Measurements from ENCODE around the gene MPV17L2. TPM values are rescaled to one million over a fixed set of nuclear protein-coding genes. Genes with fewer than 3 reads are reported as not detected.

The MPV17L2 gene
- total and polyA plus RNA-seq, 4 donors = 3.6 to 28.0 (median 14.1) TPM

DNA sequence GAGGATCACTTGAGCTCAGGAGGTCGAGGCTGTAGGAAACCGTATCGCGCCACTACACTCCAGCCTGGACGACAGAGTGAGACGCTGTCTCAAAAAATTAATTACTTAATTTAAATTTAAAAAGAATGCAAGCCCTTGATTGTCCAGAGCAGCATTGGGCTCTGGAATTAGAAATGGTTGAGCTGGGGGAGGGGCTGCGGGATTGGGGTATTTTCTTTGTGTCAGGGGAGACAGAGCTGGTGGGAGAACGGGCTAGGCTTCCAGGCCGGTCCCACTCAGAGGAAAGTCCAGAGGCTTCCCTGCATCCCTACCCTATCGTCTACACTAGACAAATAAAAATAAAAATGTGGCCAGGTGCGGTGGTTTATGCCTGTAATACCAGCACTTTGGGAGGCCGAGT is 13.0 kb downstream of the MPV17L2 start:
- Histone ChIP-seq H3K9me3 (ENCODE audit: control insufficient read depth in 4 of 4, low read length in 3 of 4) (no peaks in the 10 kb centered on the region), H3K36me3 (ENCODE audit: control insufficient read depth in 4 of 4, insufficient read depth in 3 of 4, low read depth in 1 of 4, low read length in 3 of 4) (no peaks in the 10 kb centered on the region), H3K9ac (ENCODE audit: low read depth in 1 of 2, low read length in 2 of 2) (no peak overlapping the region), H3K4me1 (ENCODE audit: control insufficient read depth in 4 of 4, insufficient read depth in 4 of 4, low read length in 3 of 4) (peaks cover 7 to 20% (median 13%) of the 10 kb centered on the region in 4 donors), H3K4me3 (ENCODE audit: low read depth in 1 of 3, low read length in 3 of 3) (no peak overlapping the region), H3K27ac (ENCODE audit: low read depth in 1 of 2, low read length in 2 of 2) (peak overlapping the region; percentile 81 to 89), H3K27me3 (ENCODE audit: control insufficient read depth in 4 of 4, insufficient read depth in 4 of 4, low read length in 3 of 4) (no peaks in the 10 kb centered on the region)
- WGBS = 92% methylated on average over 12 of the region's 12 CpGs
- TF ChIP-seq FOXA2 (IDR thresholded peaks at IDR 0.05) = no peak
- no peak for TF ChIP-seq FOXA1 (IDR thresholded peaks at IDR 0.05)
- no peak for TF ChIP-seq CTCF (IDR thresholded peaks at IDR 0.05; ENCODE audit: low read depth, low read length, missing input control)
- TF ChIP-seq HNF4A (conservative IDR thresholded peaks at IDR 0.05) = no peak
- TF ChIP-seq, protein P1, sequence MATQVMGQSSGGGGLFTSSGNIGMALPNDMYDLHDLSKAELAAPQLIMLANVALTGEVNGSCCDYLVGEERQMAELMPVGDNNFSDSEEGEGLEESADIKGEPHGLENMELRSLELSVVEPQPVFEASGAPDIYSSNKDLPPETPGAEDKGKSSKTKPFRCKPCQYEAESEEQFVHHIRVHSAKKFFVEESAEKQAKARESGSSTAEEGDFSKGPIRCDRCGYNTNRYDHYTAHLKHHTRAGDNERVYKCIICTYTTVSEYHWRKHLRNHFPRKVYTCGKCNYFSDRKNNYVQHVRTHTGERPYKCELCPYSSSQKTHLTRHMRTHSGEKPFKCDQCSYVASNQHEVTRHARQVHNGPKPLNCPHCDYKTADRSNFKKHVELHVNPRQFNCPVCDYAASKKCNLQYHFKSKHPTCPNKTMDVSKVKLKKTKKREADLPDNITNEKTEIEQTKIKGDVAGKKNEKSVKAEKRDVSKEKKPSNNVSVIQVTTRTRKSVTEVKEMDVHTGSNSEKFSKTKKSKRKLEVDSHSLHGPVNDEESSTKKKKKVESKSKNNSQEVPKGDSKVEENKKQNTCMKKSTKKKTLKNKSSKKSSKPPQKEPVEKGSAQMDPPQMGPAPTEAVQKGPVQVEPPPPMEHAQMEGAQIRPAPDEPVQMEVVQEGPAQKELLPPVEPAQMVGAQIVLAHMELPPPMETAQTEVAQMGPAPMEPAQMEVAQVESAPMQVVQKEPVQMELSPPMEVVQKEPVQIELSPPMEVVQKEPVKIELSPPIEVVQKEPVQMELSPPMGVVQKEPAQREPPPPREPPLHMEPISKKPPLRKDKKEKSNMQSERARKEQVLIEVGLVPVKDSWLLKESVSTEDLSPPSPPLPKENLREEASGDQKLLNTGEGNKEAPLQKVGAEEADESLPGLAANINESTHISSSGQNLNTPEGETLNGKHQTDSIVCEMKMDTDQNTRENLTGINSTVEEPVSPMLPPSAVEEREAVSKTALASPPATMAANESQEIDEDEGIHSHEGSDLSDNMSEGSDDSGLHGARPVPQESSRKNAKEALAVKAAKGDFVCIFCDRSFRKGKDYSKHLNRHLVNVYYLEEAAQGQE (IDR thresholded peaks at IDR 0.05) = no peak
- TF ChIP-seq MAX (IDR thresholded peaks at IDR 0.05) = no peak
- TF ChIP-seq EGR1 (IDR thresholded peaks at IDR 0.05; ENCODE audit: low read depth in 2 of 2) = no peak
- no peak for TF ChIP-seq SP1 (IDR thresholded peaks at IDR 0.05)
- TF ChIP-seq RXRA (IDR thresholded peaks at IDR 0.05) = no peak
- TF ChIP-seq GABPA (IDR thresholded peaks at IDR 0.05 in 1 of 2, conservative IDR thresholded peaks at IDR 0.05 in 1 of 2) = no peak
- TF ChIP-seq TAF1 (conservative IDR thresholded peaks at IDR 0.05) = no peak
- no peak for DNase-seq (ENCODE audit: low spot score)

- Histone ChIP-seq H3K27me3 (ENCODE audit: control insufficient read depth in 4 of 4, insufficient read depth in 4 of 4, low read length in 3 of 4) (no peaks in the 10 kb centered on the region), H3K9me3 (ENCODE audit: control insufficient read depth in 4 of 4, low read length in 3 of 4) (no peaks in the 10 kb centered on the region), H3K4me3 (ENCODE audit: low read depth in 1 of 3, low read length in 3 of 3) (no peak overlapping the region), H3K27ac (ENCODE audit: low read depth in 1 of 2, low read length in 2 of 2) (peak overlapping the region in 1 of 2 donors; percentile 28), H3K9ac (ENCODE audit: low read depth in 1 of 2, low read length in 2 of 2) (no peak overlapping the region), H3K4me1 (ENCODE audit: control insufficient read depth in 4 of 4, insufficient read depth in 4 of 4, low read length in 3 of 4) (peaks cover 1 to 11% (median 7%) of the 10 kb centered on the region in 4 donors), H3K36me3 (ENCODE audit: control insufficient read depth in 4 of 4, insufficient read depth in 3 of 4, low read depth in 1 of 4, low read length in 3 of 4) (no peaks in the 10 kb centered on the region)
- DNase-seq (ENCODE audit: low spot score) = peak; percentile 48
- 20% methylated on average over 32 of the region's 32 CpGs for WGBS
- no peak for TF ChIP-seq YY1 (IDR thresholded peaks at IDR 0.05)
- peak; percentile 30 for TF ChIP-seq CTCF (IDR thresholded peaks at IDR 0.05; ENCODE audit: low read depth, low read length, missing input control)
- peak; percentile 29 to 38 for TF ChIP-seq RXRA (IDR thresholded peaks at IDR 0.05)
- no peak for TF ChIP-seq MAX (IDR thresholded peaks at IDR 0.05)
- TF ChIP-seq GABPA (IDR thresholded peaks at IDR 0.05 in 1 of 2, conservative IDR thresholded peaks at IDR 0.05 in 1 of 2) = no peak
- peak; percentile 66 for TF ChIP-seq NR2F2 (IDR thresholded peaks at IDR 0.05)
- TF ChIP-seq, protein P2, sequence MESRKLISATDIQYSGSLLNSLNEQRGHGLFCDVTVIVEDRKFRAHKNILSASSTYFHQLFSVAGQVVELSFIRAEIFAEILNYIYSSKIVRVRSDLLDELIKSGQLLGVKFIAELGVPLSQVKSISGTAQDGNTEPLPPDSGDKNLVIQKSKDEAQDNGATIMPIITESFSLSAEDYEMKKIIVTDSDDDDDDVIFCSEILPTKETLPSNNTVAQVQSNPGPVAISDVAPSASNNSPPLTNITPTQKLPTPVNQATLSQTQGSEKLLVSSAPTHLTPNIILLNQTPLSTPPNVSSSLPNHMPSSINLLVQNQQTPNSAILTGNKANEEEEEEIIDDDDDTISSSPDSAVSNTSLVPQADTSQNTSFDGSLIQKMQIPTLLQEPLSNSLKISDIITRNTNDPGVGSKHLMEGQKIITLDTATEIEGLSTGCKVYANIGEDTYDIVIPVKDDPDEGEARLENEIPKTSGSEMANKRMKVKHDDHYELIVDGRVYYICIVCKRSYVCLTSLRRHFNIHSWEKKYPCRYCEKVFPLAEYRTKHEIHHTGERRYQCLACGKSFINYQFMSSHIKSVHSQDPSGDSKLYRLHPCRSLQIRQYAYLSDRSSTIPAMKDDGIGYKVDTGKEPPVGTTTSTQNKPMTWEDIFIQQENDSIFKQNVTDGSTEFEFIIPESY (IDR thresholded peaks at IDR 0.05) = no peak
- no peak for TF ChIP-seq EGR1 (IDR thresholded peaks at IDR 0.05; ENCODE audit: low read depth in 2 of 2)
- TF ChIP-seq FOXA1 (IDR thresholded peaks at IDR 0.05) = no peak
- TF ChIP-seq HNF4G (IDR thresholded peaks at IDR 0.05) = no peak
- TF ChIP-seq RAD21 (IDR thresholded peaks at IDR 0.05) = peak; percentile 59 to 75
- TF ChIP-seq JUND (IDR thresholded peaks at IDR 0.05) = no peak
- no peak for TF ChIP-seq FOXA2 (IDR thresholded peaks at IDR 0.05)
- TF ChIP-seq SP1 (IDR thresholded peaks at IDR 0.05) = peak; percentile 38
- no peak for TF ChIP-seq HNF4A (conservative IDR thresholded peaks at IDR 0.05)
- TF ChIP-seq, protein P3, sequence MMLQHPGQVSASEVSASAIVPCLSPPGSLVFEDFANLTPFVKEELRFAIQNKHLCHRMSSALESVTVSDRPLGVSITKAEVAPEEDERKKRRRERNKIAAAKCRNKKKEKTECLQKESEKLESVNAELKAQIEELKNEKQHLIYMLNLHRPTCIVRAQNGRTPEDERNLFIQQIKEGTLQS (IDR thresholded peaks at IDR 0.05) = no peak
These were observed 15.3 kb downstream of the MPV17L2 start for GRCh38 chr19:18208098-18208951.
